Colonic mucosa (tissue), 4 donors: Measurements from ENCODE around the gene IL17RA. TPM values are rescaled to one million over a fixed set of nuclear protein-coding genes. Genes with fewer than 3 reads are reported as not detected.

ENCODE experiments used
- DNase-seq: peaks from one replicate; pipeline ENCODE4 v3.0.0-alpha.2; 2020
- H3K27ac ChIP-seq: fragments of 200-600 bp; one replicate; pipeline ENCODE4 v1.8.0; 2021
- H3K27me3 ChIP-seq: fragments of 200-600 bp; one replicate; pipeline ENCODE4 v1.8.0; 2021
- H3K36me3 ChIP-seq: fragments of 200-600 bp; one replicate; pipeline ENCODE4 v1.8.0; 2021
- H3K4me1 ChIP-seq: fragments of 200-600 bp; one replicate; pipeline ENCODE4 v1.8.0; 2021; ENCODE audit warnings: mild to moderate bottlenecking
- H3K4me3 ChIP-seq: fragments of 200-600 bp; one replicate; pipeline ENCODE4 v1.8.0; 2021
- H3K9ac ChIP-seq, 2 donors: one replicate each; pipeline ENCODE4 v1.7.0; 2013; ENCODE audit warnings: control low read depth in 2 of 2, low read depth in 2 of 2, low read length in 2 of 2
- H3K9me3 ChIP-seq: fragments of 200-600 bp; one replicate; pipeline ENCODE4 v1.8.0; 2021
- intact Hi-C: fragments of 100-400 bp; cut with DNase I; formaldehyde crosslinking; loops from one replicate; pipeline ENCODE4 v1.14.1; 2022
- total RNA-seq, 2 donors: library from RNA; stranded (reverse); fragmentation: NEBNext Ultra II Directional in 1 of 2; extraction: Animal tissue kit (Norgen Biotek cat#: 25700) in 1 of 2; gene quantifications; one replicate each; pipeline ENCODE4 v1.2.1, GENCODE V29; 2021
- TF ChIP-seq, protein P1 (sequence below): fragments of 200-600 bp; IDR thresholded peaks from one replicate; pipeline ENCODE4 v1.8.0; 2022; ENCODE audit warnings: antibody characterized with exemption, mild to moderate bottlenecking
- donor health status: healthy.
- donor health status: DM: no; HTN: no; CAD: no.
- donor health status: DM: no; HTN: no; CAD: no.

Gene IL17RA
- total RNA-seq, 2 donors from 2014 or later: 17.2 to 20.2 TPM

DNA sequence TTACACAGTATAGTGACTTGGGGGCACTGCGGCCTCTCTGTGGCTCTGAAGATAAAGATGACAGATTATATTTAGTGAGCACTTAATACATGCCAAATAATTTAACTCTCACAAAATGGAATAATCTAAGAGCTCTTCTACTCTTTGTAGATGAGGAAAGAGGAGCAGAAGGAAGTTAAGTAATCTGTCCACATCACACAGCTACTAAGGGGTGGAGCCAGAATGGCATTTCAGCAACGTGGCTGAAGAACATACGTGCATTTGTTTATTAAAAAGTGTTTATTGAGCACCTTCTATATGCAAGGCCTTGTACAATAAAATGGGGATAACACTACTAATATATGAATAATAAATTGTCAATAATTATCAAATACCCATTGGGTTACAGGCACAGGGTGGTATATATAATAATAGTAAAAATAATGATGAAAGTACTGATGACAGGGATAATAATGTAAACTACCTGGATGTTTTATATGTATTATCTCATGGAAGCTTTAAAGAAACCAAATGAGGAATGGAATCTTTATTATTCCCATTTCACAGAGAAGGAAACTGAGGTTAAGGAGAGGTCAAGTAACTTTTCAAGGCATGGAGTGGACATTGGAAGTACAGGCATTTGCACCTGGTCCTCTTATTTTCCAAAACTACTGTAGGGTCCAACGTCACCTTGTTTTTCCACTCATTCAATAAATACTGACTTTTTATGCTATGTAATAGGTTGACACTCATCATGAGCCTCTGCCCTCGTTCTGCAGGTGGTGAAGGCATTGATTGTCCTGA is 38.0 kb upstream of the IL17RA start:
- no peaks in the 10 kb centered on the region for H3K4me1 ChIP-seq
- TF ChIP-seq, protein P1, sequence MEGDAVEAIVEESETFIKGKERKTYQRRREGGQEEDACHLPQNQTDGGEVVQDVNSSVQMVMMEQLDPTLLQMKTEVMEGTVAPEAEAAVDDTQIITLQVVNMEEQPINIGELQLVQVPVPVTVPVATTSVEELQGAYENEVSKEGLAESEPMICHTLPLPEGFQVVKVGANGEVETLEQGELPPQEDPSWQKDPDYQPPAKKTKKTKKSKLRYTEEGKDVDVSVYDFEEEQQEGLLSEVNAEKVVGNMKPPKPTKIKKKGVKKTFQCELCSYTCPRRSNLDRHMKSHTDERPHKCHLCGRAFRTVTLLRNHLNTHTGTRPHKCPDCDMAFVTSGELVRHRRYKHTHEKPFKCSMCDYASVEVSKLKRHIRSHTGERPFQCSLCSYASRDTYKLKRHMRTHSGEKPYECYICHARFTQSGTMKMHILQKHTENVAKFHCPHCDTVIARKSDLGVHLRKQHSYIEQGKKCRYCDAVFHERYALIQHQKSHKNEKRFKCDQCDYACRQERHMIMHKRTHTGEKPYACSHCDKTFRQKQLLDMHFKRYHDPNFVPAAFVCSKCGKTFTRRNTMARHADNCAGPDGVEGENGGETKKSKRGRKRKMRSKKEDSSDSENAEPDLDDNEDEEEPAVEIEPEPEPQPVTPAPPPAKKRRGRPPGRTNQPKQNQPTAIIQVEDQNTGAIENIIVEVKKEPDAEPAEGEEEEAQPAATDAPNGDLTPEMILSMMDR: no peak
- H3K36me3 ChIP-seq: no peaks in the 10 kb centered on the region
- H3K9me3 ChIP-seq: no peaks in the 10 kb centered on the region
- H3K9ac ChIP-seq: no peak overlapping the region
- H3K27me3 ChIP-seq: no peaks in the 10 kb centered on the region
- H3K4me3 ChIP-seq: no peak overlapping the region
- intact Hi-C loops: no loop called here
- no peak overlapping the region for H3K27ac ChIP-seq
- no peak for DNase-seq

DNA sequence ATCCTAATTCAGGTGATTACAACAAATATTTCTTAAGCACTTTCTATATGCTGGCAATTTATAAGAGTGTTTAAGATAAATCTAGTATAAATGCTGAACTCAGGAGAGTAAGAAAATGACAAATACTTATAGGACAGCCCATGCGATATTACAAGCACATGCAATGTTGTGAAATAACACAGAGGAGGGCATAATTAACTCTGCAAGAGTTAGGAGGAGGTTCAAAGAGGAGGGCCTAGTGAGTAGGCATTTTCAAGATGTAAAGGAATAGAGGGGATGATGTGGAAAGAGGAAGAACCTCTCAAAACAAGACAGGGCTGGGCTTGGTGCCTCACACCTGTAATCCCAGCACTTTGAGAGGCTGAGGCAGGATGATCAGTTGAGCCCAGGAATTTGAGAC is 37.1 kb upstream of the IL17RA start:
- Histone ChIP-seq H3K9ac (no peak overlapping the region), H3K27ac (no peak overlapping the region), H3K9me3 (no peaks in the 10 kb centered on the region), H3K36me3 (no peaks in the 10 kb centered on the region), H3K27me3 (no peaks in the 10 kb centered on the region), H3K4me1 (no peaks in the 10 kb centered on the region), H3K4me3 (no peak overlapping the region)
- TF ChIP-seq, protein P1: no peak
- DNase-seq: no peak
- intact Hi-C loops: no loop called here

DNA sequence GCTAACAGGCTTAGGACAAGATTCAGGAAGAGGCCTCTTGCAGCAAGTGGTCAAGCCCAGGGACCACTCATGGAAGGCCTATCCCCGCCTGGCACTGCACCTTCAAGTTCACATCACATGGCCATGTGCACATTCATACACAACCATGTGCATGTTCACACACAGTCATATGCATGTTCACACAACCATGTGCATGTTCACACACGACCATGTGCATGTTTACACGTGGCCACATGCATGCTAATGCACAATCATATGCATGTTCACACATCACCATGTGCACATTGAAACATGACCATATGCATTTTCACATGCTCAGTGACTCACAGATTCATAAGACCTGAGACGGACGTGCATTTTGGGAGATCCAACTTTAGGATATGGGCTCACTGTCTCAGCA is 28.7 kb upstream of the IL17RA start:
- Histone ChIP-seq H3K4me3 (no peak overlapping the region), H3K36me3 (no peaks in the 10 kb centered on the region), H3K9ac (no peak overlapping the region), H3K9me3 (no peaks in the 10 kb centered on the region), H3K27me3 (no peaks in the 10 kb centered on the region), H3K27ac (no peak overlapping the region), H3K4me1 (no peaks in the 10 kb centered on the region)
- DNase-seq: no peak
- TF ChIP-seq, protein P1: no peak
- intact Hi-C loops: loop anchor here (10.0 kb wide), 1 partner anchor 141 kb away; no protein-coding TSS in a partner anchor

DNA sequence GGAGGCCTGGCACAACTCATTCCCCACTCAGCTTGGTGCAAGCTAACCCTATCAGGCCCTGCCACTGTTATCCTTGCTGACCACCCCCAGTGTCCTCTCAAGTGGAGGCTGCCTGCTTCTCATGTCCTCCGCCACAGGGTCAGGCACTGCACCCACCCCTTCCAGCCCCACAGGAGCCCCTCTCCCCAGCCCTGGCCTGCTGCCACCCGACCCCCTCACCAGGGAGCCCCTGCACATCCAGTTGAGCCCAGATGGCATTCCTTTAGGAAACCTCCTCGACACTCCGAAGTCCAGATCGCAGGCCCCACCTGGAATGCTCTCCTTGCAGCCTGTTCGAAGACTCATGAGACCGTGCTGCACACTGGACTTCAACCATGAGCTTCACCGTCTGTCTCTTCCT is 28.0 kb upstream of the IL17RA start:
- Histone ChIP-seq H3K9me3 (no peaks in the 10 kb centered on the region), H3K9ac (no peak overlapping the region), H3K4me3 (no peak overlapping the region), H3K27me3 (no peaks in the 10 kb centered on the region), H3K4me1 (no peaks in the 10 kb centered on the region), H3K36me3 (no peaks in the 10 kb centered on the region), H3K27ac (no peak overlapping the region)
- no peak for DNase-seq
- intact Hi-C loops: loop anchor here (10.0 kb wide), 1 partner anchor 142 kb away; no protein-coding TSS in a partner anchor
- TF ChIP-seq, protein P1: no peak

DNA sequence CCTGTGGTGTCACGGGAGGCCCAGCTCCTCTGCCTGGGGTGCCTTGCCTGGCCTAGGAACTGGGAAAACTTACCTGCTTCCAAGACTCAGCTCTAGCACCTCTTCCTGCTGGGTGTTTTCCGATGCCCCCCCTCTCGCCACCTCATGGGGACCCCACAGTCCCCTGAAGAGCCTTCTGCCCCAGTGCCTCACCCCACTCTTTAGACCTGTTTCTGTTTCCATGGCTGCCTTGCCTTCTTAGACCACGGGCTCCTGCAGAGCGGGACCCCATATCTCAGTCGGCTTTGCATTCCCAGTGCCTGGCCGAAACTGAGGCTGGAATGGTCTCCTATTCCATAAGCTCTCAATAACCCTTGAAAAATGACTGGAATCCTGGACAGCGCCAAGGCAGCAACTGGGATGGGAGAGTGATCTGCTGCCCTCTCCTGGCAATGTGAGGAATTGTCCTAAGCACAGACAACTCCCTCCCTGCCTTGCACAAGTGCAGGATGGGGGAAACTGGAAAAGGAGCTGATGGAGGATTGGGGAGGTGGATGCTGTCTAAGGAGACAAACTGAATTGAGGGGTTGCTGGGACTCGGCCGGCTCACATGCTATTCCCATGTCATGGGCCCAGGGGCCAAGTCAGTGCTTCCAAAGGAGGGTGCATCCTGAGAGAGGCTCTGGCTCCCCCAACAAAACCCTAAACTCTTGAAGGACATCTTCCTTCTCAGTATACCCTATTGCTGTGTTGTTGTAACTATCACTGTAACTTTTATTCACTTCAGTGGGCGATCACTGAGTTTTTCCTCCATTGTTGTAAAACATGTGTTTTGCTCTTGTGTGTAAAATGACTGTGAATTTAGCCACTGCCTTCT is 26.6 kb upstream of the IL17RA start:
- H3K4me3 ChIP-seq: no peak overlapping the region
- intact Hi-C loops: loop anchor here (10.0 kb wide), 1 partner anchor 143 kb away; no protein-coding TSS in a partner anchor
- no peaks in the 10 kb centered on the region for H3K9me3 ChIP-seq
- H3K36me3 ChIP-seq: no peaks in the 10 kb centered on the region
- H3K9ac ChIP-seq: no peak overlapping the region
- DNase-seq: peak; percentile 61
- TF ChIP-seq, protein P1: peak; percentile 89
- H3K4me1 ChIP-seq: no peaks in the 10 kb centered on the region
- no peak overlapping the region for H3K27ac ChIP-seq
- no peaks in the 10 kb centered on the region for H3K27me3 ChIP-seq
